GM18909 (cell line): ENCODE results near the gene ATP2B2.
A peak's percentile ranks its signal among the peaks of the same experiment; 100 is the strongest.

Experiments
- ATAC-seq: cut with Tn5 transposase; IDR thresholded peaks from one replicate; pipeline ENCODE4 v1.9.1; 2021; ENCODE audit warnings: mild to moderate bottlenecking; ENCODE audit not compliant: unreplicated experiment, poor library complexity

The ATP2B2 gene

GRCh38 chr3:10292505-10293419 lies 212.6 kb downstream of the ATP2B2 start, which contains the start of gene GHRL:
GHRL (minus strand) TSS chr3:10292947; CDS start chr3:10290180, 2,767 bp downstream.
- ATAC-seq: peak; percentile 77

- no peak for ATAC-seq
Observed at GRCh38 chr3:10291641-10292040, 213.7 kb downstream of the ATP2B2 start.

GRCh38 chr3:10290481-10291176 lies 214.8 kb downstream of the ATP2B2 start:
- no peak for ATAC-seq

GRCh38 chr3:10289787-10290355 lies 215.5 kb downstream of the ATP2B2 start:
- no peak for ATAC-seq

GRCh38 chr3:10289077-10289476 lies 216.3 kb downstream of the ATP2B2 start:
- ATAC-seq: no peak

- ATAC-seq: no peak
Observed at GRCh38 chr3:10288575-10288960, 216.8 kb downstream of the ATP2B2 start.

GRCh38 chr3:10287936-10288574 lies 217.3 kb downstream of the ATP2B2 start:
- ATAC-seq: no peak

GRCh38 chr3:10286596-10287295 lies 218.6 kb downstream of the ATP2B2 start:
- no peak for ATAC-seq

GRCh38 chr3:10286133-10286524 lies 219.3 kb downstream of the ATP2B2 start:
- no peak for ATAC-seq

GRCh38 chr3:10285272-10286132 lies 219.9 kb downstream of the ATP2B2 start:
- no peak for ATAC-seq

- no peak for ATAC-seq
Observed at GRCh38 chr3:10284496-10284895, 220.9 kb downstream of the ATP2B2 start.

GRCh38 chr3:10283638-10284037 lies 221.7 kb downstream of the ATP2B2 start:
- ATAC-seq: no peak

GRCh38 chr3:10281951-10282350 lies 223.4 kb downstream of the ATP2B2 start:
- no peak for ATAC-seq

GRCh38 chr3:10280571-10280970 lies 224.8 kb downstream of the ATP2B2 start:
- ATAC-seq: no peak

- ATAC-seq: no peak
Observed at GRCh38 chr3:10280177-10280529, 225.2 kb downstream of the ATP2B2 start.

GRCh38 chr3:10279384-10280176 lies 225.8 kb downstream of the ATP2B2 start:
- no peak for ATAC-seq

GRCh38 chr3:10278501-10278900 lies 226.9 kb downstream of the ATP2B2 start:
- no peak for ATAC-seq

- no peak for ATAC-seq
Observed at GRCh38 chr3:10277115-10277625, 228.2 kb downstream of the ATP2B2 start.
